HCT116 (cell line): ENCODE results near the gene PARVB. TPM values are rescaled to one million over a fixed set of nuclear protein-coding genes. Genes with fewer than 3 reads are reported as not detected.
A peak's percentile ranks its signal among the peaks of the same experiment; 100 is the strongest.

Source experiments
- ATAC-seq: fragments of 200-7000 bp; cut with Tn5 transposase; 2 replicates; pipeline ENCODE4 v1.9.1; 2020; ENCODE audit warnings: mild to moderate bottlenecking, moderate library complexity
- BruUV-seq: library from RNA; stranded (reverse); fragments of 400-500 nt; replicated peaks from 2 replicates; lab custom pipeline; 2021; lab: Mats Ljungman, UMichigan
- CTCF ChIA-PET: fragments of 300-600 bp; sonication (Branson Sonifier 250); formaldehyde crosslinking; loops from one replicate; lab custom pipeline; 2021; ENCODE audit warnings: antibody characterized with exemption; lab: Charles Lee
- POLR2A ChIA-PET: fragments of 300-600, 350-600 bp; sonication (Branson Sonifier 250); formaldehyde crosslinking; loops from one replicate; lab custom pipeline; 2021; ENCODE audit warnings: antibody characterized with exemption; lab: Charles Lee
- RAD21 ChIA-PET, 2 experiments: fragments of 300-600 bp; sonication (Branson Sonifier 250); formaldehyde crosslinking; loops; one replicate each; lab custom pipeline; 2023; ENCODE audit warnings: low total read pairs in 2 of 2; ENCODE audit not compliant: uncharacterized antibody in 2 of 2, unreplicated experiment in 2 of 2, low non-redundant PET in 1 of 2; lab: Charles Lee
- DNase-seq: peaks from one replicate; pipeline ENCODE4 v3.0.0-alpha.2; 2010; ENCODE audit warnings: low read depth, low spot score
- H2AFZ ChIP-seq: fragments of 200-600 bp; shearing (Covaris generic), sonication (generic); 2 replicates; pipeline ENCODE4 v1.6.1; 2017; ENCODE audit warnings: low read depth, mixed run types, mixed read lengths, antibody characterized with exemption, low read length; ENCODE audit not compliant: poor library complexity, severe bottlenecking
- H3K27ac ChIP-seq: 2 replicates; pipeline ENCODE4 v1.5.1; 2012; ENCODE audit warnings: low read depth, low read length
- H3K27me3 ChIP-seq: fragments of 200-600 bp; sonication (generic); 2 replicates; pipeline ENCODE4 v1.6.1; 2016; ENCODE audit warnings: mixed run types, low read length, mixed read lengths; ENCODE audit not compliant: insufficient read depth
- H3K36me3 ChIP-seq, 2 experiments: fragments of 200-500 bp in 1 of 2; fragments of 200-600 bp in 1 of 2; sonication (Bioruptor generic) in 1 of 2; sonication (generic) in 1 of 2; 2 replicates each; pipeline versions ENCODE4 v1.5.1 to v1.6.1; 2014 to 2016; ENCODE audit warnings: low read length in 2 of 2, inconsistent platforms in 1 of 2, mixed read lengths in 1 of 2, mixed run types in 1 of 2; ENCODE audit not compliant: insufficient read depth in 2 of 2, control insufficient read depth in 1 of 2
- H3K4me1 ChIP-seq, 2 experiments: fragments of 200-600 bp in 1 of 2; sonication (generic) in 1 of 2; 2 replicates each; pipeline versions ENCODE4 v1.5.1 to v1.6.1; 2012 to 2017; ENCODE audit warnings: low read length in 2 of 2, inconsistent platforms in 1 of 2, mild to moderate bottlenecking in 1 of 2, mixed read lengths in 1 of 2, mixed run types in 1 of 2, moderate library complexity in 1 of 2; ENCODE audit not compliant: insufficient read depth in 2 of 2, control insufficient read depth in 1 of 2
- H3K4me2 ChIP-seq: fragments of 200-600 bp; sonication (generic); 2 replicates; pipeline ENCODE4 v1.6.1; 2017; ENCODE audit warnings: mixed run types, low read length, mixed read lengths
- H3K4me3 ChIP-seq, 2 experiments: fragments of 200-600 bp in 1 of 2; sonication (generic) in 1 of 2; replicated peaks in 1 of 2; 2 replicates each; pipeline ENCODE4 v1.5.1; 2011 to 2016; ENCODE audit warnings: low read length in 2 of 2, control low read depth in 1 of 2, low read depth in 1 of 2, mild to moderate bottlenecking in 1 of 2, mixed read lengths in 1 of 2, mixed run types in 1 of 2
- H3K79me2 ChIP-seq: fragments of 200-600 bp; sonication (generic); 2 replicates; pipeline ENCODE4 v1.6.1; 2017; ENCODE audit warnings: mild to moderate bottlenecking, mixed run types, low read length, moderate library complexity, mixed read lengths; ENCODE audit not compliant: insufficient read depth
- H3K9ac ChIP-seq: fragments of 200-600 bp; sonication (generic); 2 replicates; pipeline ENCODE4 v1.6.1; 2016; ENCODE audit warnings: low read length, mixed read lengths
- H3K9me2 ChIP-seq: fragments of 200-600 bp; sonication (generic), shearing (Covaris generic); 2 replicates; pipeline ENCODE4 v1.6.1; 2017; ENCODE audit warnings: mixed run types, mild to moderate bottlenecking, moderate library complexity; ENCODE audit not compliant: insufficient read depth
- H3K9me3 ChIP-seq, 2 experiments: fragments of 200-500 bp in 1 of 2; fragments of 200-600 bp in 1 of 2; sonication (Bioruptor generic) in 1 of 2; sonication (generic) in 1 of 2; 2 replicates each; pipeline ENCODE4 v1.6.1; 2014 to 2017; ENCODE audit warnings: low read length in 2 of 2, mixed read lengths in 2 of 2, inconsistent platforms in 1 of 2, low read depth in 1 of 2, mild to moderate bottlenecking in 1 of 2, mixed run types in 1 of 2, moderate library complexity in 1 of 2; ENCODE audit not compliant: control insufficient read depth in 1 of 2, insufficient read depth in 1 of 2
- H4K20me1 ChIP-seq: fragments of 200-600 bp; sonication (generic), shearing (Covaris generic); 2 replicates; pipeline ENCODE4 v1.6.1; 2017; ENCODE audit warnings: mixed run types, mild to moderate bottlenecking, moderate library complexity; ENCODE audit not compliant: insufficient read depth
- CTCF ChIP-seq, 3 experiments: fragments of 200-600 bp in 1 of 3; sonication (generic) in 1 of 3; IDR thresholded peaks in 2 of 3; conservative IDR thresholded peaks in 1 of 3; 2 replicates each; pipeline ENCODE4 v1.5.1; 2012 to 2017; ENCODE audit warnings: low read depth in 2 of 3, low read length in 2 of 3, antibody characterized with exemption in 1 of 3, borderline replicate concordance in 1 of 3, control low read depth in 1 of 3, mild to moderate bottlenecking in 1 of 3, mixed read lengths in 1 of 3, mixed run types in 1 of 3, moderate library complexity in 1 of 3; ENCODE audit not compliant: insufficient read depth in 1 of 3
- EGR1 ChIP-seq: IDR thresholded peaks from 2 replicates; pipeline ENCODE4 v1.6.1; 2012; ENCODE audit warnings: low read depth
- POLR2A ChIP-seq: IDR thresholded peaks from 2 replicates; pipeline ENCODE4 v1.7.0; 2011; ENCODE audit warnings: borderline replicate concordance; ENCODE audit not compliant: insufficient read depth, insufficient read length; ENCODE audit errors: extremely low read depth
- RAD21 ChIP-seq: IDR thresholded peaks from 2 replicates; pipeline ENCODE4 v1.6.1; 2012; ENCODE audit warnings: low read depth, mild to moderate bottlenecking
- REST ChIP-seq: IDR thresholded peaks from 2 replicates; pipeline ENCODE4 v1.6.1; 2012; ENCODE audit warnings: low read depth
- SP1 ChIP-seq: IDR thresholded peaks from 2 replicates; pipeline ENCODE4 v1.6.1; 2012; ENCODE audit warnings: low read depth
- YY1 ChIP-seq: IDR thresholded peaks from 2 replicates; pipeline ENCODE4 v1.6.1; 2011; ENCODE audit warnings: low read length, low read depth, moderate library complexity, mild to moderate bottlenecking; ENCODE audit not compliant: insufficient replicate concordance; ENCODE audit errors: extremely low read depth
- ZNF274 ChIP-seq: fragments of 200-500 bp; sonication (Bioruptor generic); IDR thresholded peaks from 2 replicates; pipeline ENCODE4 v1.6.1; 2014; ENCODE audit warnings: mild to moderate bottlenecking, low read depth, low read length, inconsistent platforms
- intact Hi-C: fragments of 100-400 bp; cut with micrococcal nuclease; formaldehyde crosslinking; loops from 2 replicates; pipeline ENCODE4 v1.10.0; 2022
- total RNA-seq: library from RNA; stranded (reverse); gene quantifications from one replicate; pipeline ENCODE4 v1.2.1, GENCODE V29; 2021; ENCODE audit not compliant: unreplicated experiment

PARVB gene
- total RNA-seq, 1 experiment from 2014 or later = 21.4 TPM

- Histone ChIP-seq H3K9me3 (no peaks in the 10 kb centered on the region), H3K4me1 (no peaks in the 10 kb centered on the region), H3K27me3 (no peaks in the 10 kb centered on the region), H3K9me2 (no peaks in the 10 kb centered on the region), H3K9ac (no peak overlapping the region), H3K79me2 (no peaks in the 10 kb centered on the region), H2AFZ (no peak overlapping the region), H3K36me3 (no peaks in the 10 kb centered on the region), H4K20me1 (no peaks in the 10 kb centered on the region), H3K27ac (no peak overlapping the region), H3K4me3 (no peak overlapping the region), H3K4me2 (no peak overlapping the region)
- no TSS peak for BruUV-seq
- ATAC-seq (peak; percentile 80), DNase-seq (peak; percentile 6)
- intact Hi-C loops = no loop called here
- POLR2A ChIA-PET = no interaction called here
- TF ChIP-seq SP1 = no peak
- no peak for TF ChIP-seq POLR2A
- TF ChIP-seq REST = no peak
- no peak for TF ChIP-seq EGR1
- no peak for TF ChIP-seq ZNF274
- peak in 2 of 3 experiments; percentile 42 to 44; a peak in 4 of 6 replicates for TF ChIP-seq CTCF (IDR thresholded peaks at IDR 0.05 in 2 of 3, conservative IDR thresholded peaks at IDR 0.05 in 1 of 3; ENCODE audit: borderline replicate concordance in 1 of 3, insufficient read depth in 1 of 3, low read depth in 2 of 3, low read length in 2 of 3)
- peak; percentile 4; the same call in 1 of the 2 replicates for TF ChIP-seq RAD21
- TF ChIP-seq YY1 = no peak
- CTCF ChIA-PET = no interaction called here
- RAD21 ChIA-PET = no interaction called here
These were observed 67.1 kb downstream of the PARVB start for GRCh38 chr22:44091021-44091721.
